Activated CD4-positive, CD25-positive, alpha-beta regulatory T cell treated with anti-CD3 and anti-CD28 coated beads, Interleukin-2, amount 50 U/mL, for 16 hours (primary cell): ENCODE measurements around the gene WDR82.

ENCODE experiments used
- DNase-seq: peaks from one replicate; pipeline ENCODE4 v3.0.0-alpha.2; 2020; ENCODE audit warnings: low read depth, low spot score

Gene WDR82

GRCh38 chr3:52278510-52279069 lies at the start of gene WDR82:
Gene WDR82 (minus strand): TSS chr3:52278649. CDS start chr3:52278361, 288 bp downstream.
- DNase-seq: peak; percentile 91

- DNase-seq: no peak
Observed at GRCh38 chr3:52327486-52328290, 49.2 kb upstream of the WDR82 start.

GRCh38 chr3:52326976-52327375 lies 48.5 kb upstream of the WDR82 start:
- DNase-seq: no peak

GRCh38 chr3:52325686-52326085 lies 47.2 kb upstream of the WDR82 start:
- no peak for DNase-seq

- no peak for DNase-seq
Observed at GRCh38 chr3:52324676-52325075, 46.2 kb upstream of the WDR82 start.

GRCh38 chr3:52323526-52324295 lies 45.3 kb upstream of the WDR82 start:
- DNase-seq: no peak

GRCh38 chr3:52322466-52322865 lies 44.0 kb upstream of the WDR82 start:
- DNase-seq: no peak

GRCh38 chr3:52321481-52321880 lies 43.0 kb upstream of the WDR82 start:
- no peak for DNase-seq

GRCh38 chr3:52319921-52320595 lies 41.6 kb upstream of the WDR82 start:
- no peak for DNase-seq

GRCh38 chr3:52318186-52318816 lies 39.9 kb upstream of the WDR82 start:
- no peak for DNase-seq

GRCh38 chr3:52317208-52318000 lies 39.0 kb upstream of the WDR82 start:
- peak; percentile 22 for DNase-seq

GRCh38 chr3:52315977-52316764 lies 37.7 kb upstream of the WDR82 start, which contains the start of gene DNAH1:
Gene DNAH1 (plus strand): TSS chr3:52316319. CDS start chr3:52322443, 6,124 bp downstream.
- DNase-seq: no peak

- DNase-seq: no peak
Observed at GRCh38 chr3:52315006-52315405, 36.6 kb upstream of the WDR82 start.

GRCh38 chr3:52314489-52314888 lies 36.0 kb upstream of the WDR82 start:
- DNase-seq: no peak

- DNase-seq: no peak
Observed at GRCh38 chr3:52313774-52314188, 35.3 kb upstream of the WDR82 start.

- no peak for DNase-seq
Observed at GRCh38 chr3:52313188-52313773, 34.8 kb upstream of the WDR82 start.

- DNase-seq: no peak
Observed at GRCh38 chr3:52311576-52312119, 33.2 kb upstream of the WDR82 start.

- DNase-seq: peak; percentile 4
Observed at GRCh38 chr3:52310861-52311575, 32.6 kb upstream of the WDR82 start.
